Measurements from ENCODE around the gene CDC37L1.

The CDC37L1 gene

GRCh38 chr9:4706971-4707622, 27.7 kb downstream of the CDC37L1 start:
- H3K4me3 ChIP-seq (ENCODE audit: insufficient read depth, low read depth, low read length), result no peak overlapping the region
- H3K4me1 ChIP-seq (ENCODE audit: control insufficient read depth, insufficient read depth, low read length), result no peaks in the 10 kb centered on the region
- H3K27ac ChIP-seq (ENCODE audit: insufficient read depth, low read depth, low read length, poor library complexity, severe bottlenecking), result no peak overlapping the region
- H3K27me3 ChIP-seq (ENCODE audit: control insufficient read depth, insufficient read depth, low read length, poor library complexity, severe bottlenecking), result no peaks in the 10 kb centered on the region
- no peaks in the 10 kb centered on the region for H3K9me3 ChIP-seq (ENCODE audit: control insufficient read depth, low read length)
- WGBS, 2 experiments, result 74 to 81% methylated on average over 3 of the region's 4 CpGs
- H3K36me3 ChIP-seq (ENCODE audit: control insufficient read depth, insufficient read depth, low read length), result no peaks in the 10 kb centered on the region

- H3K4me1 ChIP-seq (ENCODE audit: control insufficient read depth, insufficient read depth, low read length), result no peaks in the 10 kb centered on the region
- no peaks in the 10 kb centered on the region for H3K27me3 ChIP-seq (ENCODE audit: control insufficient read depth, insufficient read depth, low read length, poor library complexity, severe bottlenecking)
- no peaks in the 10 kb centered on the region for H3K9me3 ChIP-seq (ENCODE audit: control insufficient read depth, low read length)
- H3K4me3 ChIP-seq (ENCODE audit: insufficient read depth, low read depth, low read length), result no peak overlapping the region
- H3K27ac ChIP-seq (ENCODE audit: insufficient read depth, low read depth, low read length, poor library complexity, severe bottlenecking), result no peak overlapping the region
- no peaks in the 10 kb centered on the region for H3K36me3 ChIP-seq (ENCODE audit: control insufficient read depth, insufficient read depth, low read length)
These were observed 30.0 kb downstream of the CDC37L1 start for GRCh38 chr9:4709380-4709779.

DNA sequence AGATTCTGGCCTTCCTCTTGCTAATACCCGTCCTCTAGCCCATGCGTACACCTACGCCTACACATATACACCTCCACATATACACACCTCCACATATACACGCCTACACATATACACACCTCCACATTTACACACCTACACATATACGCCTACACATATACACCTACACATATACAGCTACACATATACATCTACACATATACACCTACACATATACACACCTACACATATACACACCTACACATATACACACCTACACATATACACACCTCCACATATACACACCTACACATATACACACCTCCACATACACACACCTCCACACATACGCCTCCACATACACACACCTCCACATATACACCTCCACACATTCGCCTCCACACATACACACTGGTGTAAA, 34.5 kb downstream of the CDC37L1 start:
- H3K9me3 ChIP-seq (ENCODE audit: control insufficient read depth, low read length), result no peaks in the 10 kb centered on the region
- H3K4me1 ChIP-seq (ENCODE audit: control insufficient read depth, insufficient read depth, low read length), result no peaks in the 10 kb centered on the region
- no peak overlapping the region for H3K4me3 ChIP-seq (ENCODE audit: insufficient read depth, low read depth, low read length)
- no peaks in the 10 kb centered on the region for H3K27me3 ChIP-seq (ENCODE audit: control insufficient read depth, insufficient read depth, low read length, poor library complexity, severe bottlenecking)
- peaks cover 5% of the 10 kb centered on the region for H3K36me3 ChIP-seq (ENCODE audit: control insufficient read depth, insufficient read depth, low read length)
- no peak overlapping the region for H3K27ac ChIP-seq (ENCODE audit: insufficient read depth, low read depth, low read length, poor library complexity, severe bottlenecking)
- WGBS, 2 experiments, result 77 to 80% methylated on average over 7 of the region's 7 CpGs

GRCh38 chr9:4714266-4715016, 35.1 kb downstream of the CDC37L1 start:
- no peaks in the 10 kb centered on the region for H3K27me3 ChIP-seq (ENCODE audit: control insufficient read depth, insufficient read depth, low read length, poor library complexity, severe bottlenecking)
- H3K4me3 ChIP-seq (ENCODE audit: insufficient read depth, low read depth, low read length), result no peak overlapping the region
- H3K27ac ChIP-seq (ENCODE audit: insufficient read depth, low read depth, low read length, poor library complexity, severe bottlenecking), result no peak overlapping the region
- H3K9me3 ChIP-seq (ENCODE audit: control insufficient read depth, low read length), result no peaks in the 10 kb centered on the region
- H3K4me1 ChIP-seq (ENCODE audit: control insufficient read depth, insufficient read depth, low read length), result no peaks in the 10 kb centered on the region
- WGBS, 2 experiments, result 90 to 93% methylated on average over 9 of the region's 9 CpGs
- H3K36me3 ChIP-seq (ENCODE audit: control insufficient read depth, insufficient read depth, low read length), result peaks cover 5% of the 10 kb centered on the region

DNA sequence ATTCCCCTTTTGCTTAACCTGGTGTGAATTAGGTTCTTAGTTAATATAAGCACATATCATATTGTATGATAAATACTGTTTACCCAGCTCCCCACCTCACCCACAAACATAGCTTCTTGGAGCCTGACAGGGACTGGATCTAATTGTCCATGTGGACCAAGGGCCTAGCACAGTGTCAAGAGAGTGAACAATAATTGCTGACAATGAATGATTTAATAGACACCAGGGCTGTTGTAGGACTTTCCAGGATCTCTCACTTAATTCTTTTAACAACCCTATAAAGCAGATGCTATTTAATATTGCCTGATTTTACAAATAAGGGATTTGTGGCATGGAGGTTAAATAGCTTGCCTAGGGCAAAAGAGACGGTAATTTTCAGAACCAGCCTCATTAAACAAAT, 36.8 kb downstream of the CDC37L1 start:
- Histone ChIP-seq H3K36me3 (ENCODE audit: control insufficient read depth, insufficient read depth, low read length) (peaks cover 5% of the 10 kb centered on the region), H3K4me1 (ENCODE audit: control insufficient read depth, insufficient read depth, low read length) (no peaks in the 10 kb centered on the region), H3K4me3 (ENCODE audit: insufficient read depth, low read depth, low read length) (no peak overlapping the region), H3K27ac (ENCODE audit: insufficient read depth, low read depth, low read length, poor library complexity, severe bottlenecking) (no peak overlapping the region), H3K27me3 (ENCODE audit: control insufficient read depth, insufficient read depth, low read length, poor library complexity, severe bottlenecking) (no peaks in the 10 kb centered on the region), H3K9me3 (ENCODE audit: control insufficient read depth, low read length) (no peaks in the 10 kb centered on the region)
- 70 to 90% methylated on average over 1 of the region's 1 CpG for WGBS, 2 experiments

DNA sequence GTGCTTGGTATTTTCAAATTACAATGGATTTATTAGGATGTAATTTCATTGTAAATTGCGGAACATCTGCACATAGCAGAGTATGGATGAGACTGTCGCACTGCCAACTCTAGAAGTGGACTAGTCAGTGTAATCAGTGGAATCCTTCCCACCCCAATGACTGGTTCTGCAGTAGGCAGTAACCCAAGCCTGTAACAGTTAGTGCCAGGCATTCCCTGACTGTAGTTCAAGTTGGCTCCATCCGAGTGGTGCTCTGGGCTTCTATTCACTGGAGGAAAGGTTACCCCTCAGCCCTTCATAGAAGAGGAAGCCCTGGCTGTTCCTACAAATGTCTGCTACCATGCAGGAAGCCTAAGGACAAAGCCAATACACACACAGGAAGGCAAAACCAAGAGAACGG, 38.4 kb downstream of the CDC37L1 start:
- H3K4me3 ChIP-seq (ENCODE audit: insufficient read depth, low read depth, low read length), result no peak overlapping the region
- H3K36me3 ChIP-seq (ENCODE audit: control insufficient read depth, insufficient read depth, low read length), result peaks cover 5% of the 10 kb centered on the region
- H3K27ac ChIP-seq (ENCODE audit: insufficient read depth, low read depth, low read length, poor library complexity, severe bottlenecking), result no peak overlapping the region
- H3K4me1 ChIP-seq (ENCODE audit: control insufficient read depth, insufficient read depth, low read length), result no peaks in the 10 kb centered on the region
- H3K27me3 ChIP-seq (ENCODE audit: control insufficient read depth, insufficient read depth, low read length, poor library complexity, severe bottlenecking), result no peaks in the 10 kb centered on the region
- 94 to 95% methylated on average over 4 of the region's 4 CpGs for WGBS, 2 experiments
- no peaks in the 10 kb centered on the region for H3K9me3 ChIP-seq (ENCODE audit: control insufficient read depth, low read length)

DNA sequence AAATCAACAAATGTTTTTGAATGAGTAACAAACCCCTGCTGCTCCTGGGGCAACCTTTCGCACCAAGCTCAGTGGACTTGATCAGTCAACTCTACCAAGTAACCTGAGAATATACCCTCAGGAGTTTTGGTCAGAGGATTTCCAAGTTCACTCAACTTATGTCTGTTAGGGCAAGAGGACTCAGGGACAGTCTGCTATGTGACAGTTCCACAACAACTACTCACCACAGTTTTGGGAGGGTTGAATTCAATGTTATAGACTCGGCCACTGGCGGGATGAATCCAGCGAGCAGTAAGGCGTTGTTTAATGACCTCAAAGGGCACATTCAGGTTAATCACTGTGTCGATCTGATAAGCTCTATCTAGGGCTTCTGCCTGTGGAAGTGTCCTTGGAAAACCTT, 39.5 kb downstream of the CDC37L1 start:
- Histone ChIP-seq H3K27me3 (ENCODE audit: control insufficient read depth, insufficient read depth, low read length, poor library complexity, severe bottlenecking) (no peaks in the 10 kb centered on the region), H3K36me3 (ENCODE audit: control insufficient read depth, insufficient read depth, low read length) (peaks cover 5% of the 10 kb centered on the region)
- WGBS, 2 experiments, result 97 to 99% methylated on average over 6 of the region's 6 CpGs

DNA sequence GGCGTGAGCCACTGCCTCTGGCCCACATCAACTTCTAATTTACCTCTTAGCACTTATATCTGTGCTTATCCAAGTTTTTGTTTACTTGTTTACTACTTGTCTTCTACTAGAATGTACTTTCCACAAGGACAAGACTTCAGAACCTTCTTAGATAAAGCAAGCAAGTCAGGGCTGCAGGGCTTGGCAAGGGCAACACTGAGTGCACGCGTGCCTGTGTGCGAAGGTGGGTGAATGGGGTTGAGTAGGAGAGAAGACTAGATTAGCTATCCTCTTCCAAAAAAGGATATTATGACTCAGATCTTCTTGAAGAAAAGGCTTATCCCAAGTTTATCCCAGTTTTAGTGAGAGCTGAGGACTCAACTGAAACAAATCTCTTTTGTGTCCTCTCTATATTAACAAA, 42.4 kb downstream of the CDC37L1 start:
- no peaks in the 10 kb centered on the region for H3K27me3 ChIP-seq (ENCODE audit: control insufficient read depth, insufficient read depth, low read length, poor library complexity, severe bottlenecking)
- H3K9me3 ChIP-seq (ENCODE audit: control insufficient read depth, low read length), result no peaks in the 10 kb centered on the region
- no peak overlapping the region for H3K4me3 ChIP-seq (ENCODE audit: insufficient read depth, low read depth, low read length)
- H3K36me3 ChIP-seq (ENCODE audit: control insufficient read depth, insufficient read depth, low read length), result peaks cover 5% of the 10 kb centered on the region
- WGBS, 2 experiments, result 94 to 95% methylated on average over 4 of the region's 4 CpGs
- no peaks in the 10 kb centered on the region for H3K4me1 ChIP-seq (ENCODE audit: control insufficient read depth, insufficient read depth, low read length)
- H3K27ac ChIP-seq (ENCODE audit: insufficient read depth, low read depth, low read length, poor library complexity, severe bottlenecking), result no peak overlapping the region

More for the DNA sequence above, 39.5 kb downstream of the CDC37L1 start:
- Histone ChIP-seq H3K4me1 (ENCODE audit: control insufficient read depth, insufficient read depth, low read length) (no peaks in the 10 kb centered on the region), H3K9me3 (ENCODE audit: control insufficient read depth, low read length) (no peaks in the 10 kb centered on the region), H3K4me3 (ENCODE audit: insufficient read depth, low read depth, low read length) (no peak overlapping the region), H3K27ac (ENCODE audit: insufficient read depth, low read depth, low read length, poor library complexity, severe bottlenecking) (no peak overlapping the region)

DNA sequence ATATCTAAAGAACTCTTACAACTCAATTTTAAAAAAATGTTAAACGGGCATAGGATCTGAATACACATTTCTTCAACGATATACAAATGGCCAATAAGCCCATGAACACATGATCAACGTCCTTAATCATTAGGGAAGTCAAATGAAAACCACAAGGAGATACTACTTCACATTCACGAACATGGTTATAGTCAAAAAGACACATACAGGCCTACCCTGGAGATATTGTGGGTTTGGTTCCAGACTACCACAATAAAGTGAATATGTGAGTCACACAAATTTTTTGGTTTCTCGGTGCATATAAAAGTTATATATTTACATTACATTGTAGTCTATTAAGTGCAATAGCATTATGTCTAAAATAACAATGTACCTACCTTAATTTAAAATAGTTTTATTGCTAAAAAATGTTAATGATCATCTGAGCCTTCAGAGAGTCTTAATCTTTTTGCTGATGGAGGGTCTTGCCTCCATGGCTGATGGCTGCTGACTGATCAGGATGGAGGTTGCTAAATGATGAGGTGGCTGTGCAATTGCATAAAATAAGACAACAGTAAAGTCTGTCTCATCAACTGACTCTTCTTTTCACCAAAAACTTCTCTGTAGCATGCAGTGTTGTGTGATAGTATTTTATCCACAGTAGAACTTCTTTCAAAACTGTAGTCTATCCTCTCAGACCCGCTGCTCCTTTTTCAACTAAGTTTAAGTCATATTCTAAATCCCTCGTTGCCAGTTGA, 46.5 kb downstream of the CDC37L1 start:
- no peaks in the 10 kb centered on the region for H3K36me3 ChIP-seq (ENCODE audit: control insufficient read depth, insufficient read depth, low read length)
- H3K27me3 ChIP-seq (ENCODE audit: control insufficient read depth, insufficient read depth, low read length, poor library complexity, severe bottlenecking), result no peaks in the 10 kb centered on the region
- no peaks in the 10 kb centered on the region for H3K4me1 ChIP-seq (ENCODE audit: control insufficient read depth, insufficient read depth, low read length)
- WGBS, 2 experiments, result 81 to 87% methylated on average over 6 of the region's 7 CpGs
- H3K4me3 ChIP-seq (ENCODE audit: insufficient read depth, low read depth, low read length), result no peak overlapping the region
- H3K27ac ChIP-seq (ENCODE audit: insufficient read depth, low read depth, low read length, poor library complexity, severe bottlenecking), result no peak overlapping the region
- no peaks in the 10 kb centered on the region for H3K9me3 ChIP-seq (ENCODE audit: control insufficient read depth, low read length)

DNA sequence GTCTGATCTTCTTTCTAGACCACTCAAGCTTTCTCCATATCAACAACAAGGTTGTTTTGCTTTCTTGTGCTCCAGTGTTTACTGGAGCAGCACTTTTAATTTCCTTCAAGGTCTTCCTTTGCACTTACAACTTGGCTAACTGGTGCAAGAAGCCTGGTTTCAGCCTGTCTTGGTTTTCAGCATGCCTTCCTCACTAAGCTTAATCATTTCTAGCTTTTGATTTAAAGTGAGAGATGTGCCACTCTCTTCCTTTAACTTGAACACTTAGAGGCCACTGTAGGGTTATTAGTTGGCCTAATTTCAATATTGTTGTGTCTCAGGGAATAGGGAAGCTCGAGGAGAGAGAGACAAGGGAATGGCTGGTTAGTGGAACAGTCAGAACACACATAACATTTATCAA, 48.2 kb downstream of the CDC37L1 start:
- no peak overlapping the region for H3K4me3 ChIP-seq (ENCODE audit: insufficient read depth, low read depth, low read length)
- 80% methylated on average over 1 of the region's 1 CpG; no CpG with 5 or more reads in 1 of the 2 experiments for WGBS, 2 experiments

More for the DNA sequence above, 48.2 kb downstream of the CDC37L1 start:
- H3K36me3 ChIP-seq (ENCODE audit: control insufficient read depth, insufficient read depth, low read length), result no peaks in the 10 kb centered on the region
- no peaks in the 10 kb centered on the region for H3K9me3 ChIP-seq (ENCODE audit: control insufficient read depth, low read length)
- H3K27ac ChIP-seq (ENCODE audit: insufficient read depth, low read depth, low read length, poor library complexity, severe bottlenecking), result no peak overlapping the region
- H3K27me3 ChIP-seq (ENCODE audit: control insufficient read depth, insufficient read depth, low read length, poor library complexity, severe bottlenecking), result no peaks in the 10 kb centered on the region
- no peaks in the 10 kb centered on the region for H3K4me1 ChIP-seq (ENCODE audit: control insufficient read depth, insufficient read depth, low read length)
